ENCODE measurements around the gene ABCC8. TPM values are rescaled to one million over a fixed set of nuclear protein-coding genes. Genes with fewer than 3 reads are reported as not detected.

Gene ABCC8
- polyA plus RNA-seq, 3 donors: not detected

- no peak for TF ChIP-seq CTCF (IDR thresholded peaks at IDR 0.05)
- H3K27me3 Mint-ChIP-seq (ENCODE audit: low read depth in 3 of 3): peaks cover 3 to 4% (median 3%) of the 10 kb centered on the region in 3 donors
- no peaks in the 10 kb centered on the region for H3K36me3 Mint-ChIP-seq
- H3K36me3 ChIP-seq (replicated peaks in 1 of 2; ENCODE audit: control insufficient read depth in 1 of 2, insufficient read depth in 2 of 2, low read length in 2 of 2): no peaks in the 10 kb centered on the region
- H3K4me1 Mint-ChIP-seq: no peaks in the 10 kb centered on the region
- no peaks in the 10 kb centered on the region for H3K79me2 ChIP-seq (ENCODE audit: insufficient read depth, low read length)
- intact Hi-C loops (cut with micrococcal nuclease): no loop called here
- H3K9me3 ChIP-seq (replicated peaks in 1 of 2; ENCODE audit: control insufficient read depth in 1 of 2, insufficient read depth in 1 of 2, low read length in 2 of 2): no peaks in the 10 kb centered on the region
- H4K20me1 ChIP-seq (ENCODE audit: insufficient read depth, low read length): no peaks in the 10 kb centered on the region
- no peaks in the 10 kb centered on the region for H3K4me1 ChIP-seq (ENCODE audit: control insufficient read depth in 1 of 2, insufficient read depth in 2 of 2, low read length in 2 of 2)
- no peak overlapping the region for H2AFZ ChIP-seq (ENCODE audit: insufficient read depth, low read depth, low read length, poor library complexity, severe bottlenecking)
- H3K4me3 ChIP-seq (replicated peaks in 1 of 3; ENCODE audit: low read depth in 2 of 3, low read length in 3 of 3): no peak overlapping the region
- peaks cover 0 to 2% (median 0%) of the 10 kb centered on the region in 7 donors for H3K9me3 Mint-ChIP-seq
- H3K4me2 ChIP-seq (replicated peaks; ENCODE audit: extremely low read depth, low read length, poor library complexity, severe bottlenecking): no peak overlapping the region
- WGBS (ENCODE audit: insufficient coverage): no CpG with 5 or more reads among the region's 1 CpG
- no peaks in the 10 kb centered on the region for H3K27me3 ChIP-seq (ENCODE audit: control insufficient read depth in 2 of 2, insufficient read depth in 2 of 2, low read length in 2 of 2)
- H3K4me3 Mint-ChIP-seq: no peak overlapping the region
- no peak overlapping the region for H3K27ac ChIP-seq (ENCODE audit: low read depth in 1 of 2, low read length in 2 of 2)
- H3K9ac ChIP-seq (ENCODE audit: insufficient read depth, low read length, poor library complexity, severe bottlenecking): no peak overlapping the region
- no peak overlapping the region for H3K27ac Mint-ChIP-seq
- no peak for DNase-seq
Observed at GRCh38 chr11:17488563-17488962, 11.9 kb upstream of the ABCC8 start.

GRCh38 chr11:17486646-17487045 is 10.0 kb upstream of the ABCC8 start:
- Mint-ChIP-seq H3K27me3 (ENCODE audit: low read depth in 3 of 3) (peaks cover 3 to 4% (median 3%) of the 10 kb centered on the region in 3 donors), H3K4me3 (no peak overlapping the region), H3K9me3 (peaks cover 0 to 6% (median 2%) of the 10 kb centered on the region in 7 donors), H3K36me3 (no peaks in the 10 kb centered on the region), H3K4me1 (no peaks in the 10 kb centered on the region), H3K27ac (no peak overlapping the region)
- intact Hi-C loops (cut with micrococcal nuclease): no loop called here
- Histone ChIP-seq H3K9me3 (replicated peaks in 1 of 2; ENCODE audit: control insufficient read depth in 1 of 2, insufficient read depth in 1 of 2, low read length in 2 of 2) (no peaks in the 10 kb centered on the region), H3K27me3 (ENCODE audit: control insufficient read depth in 2 of 2, insufficient read depth in 2 of 2, low read length in 2 of 2) (no peaks in the 10 kb centered on the region), H3K4me2 (replicated peaks; ENCODE audit: extremely low read depth, low read length, poor library complexity, severe bottlenecking) (no peak overlapping the region), H2AFZ (ENCODE audit: insufficient read depth, low read depth, low read length, poor library complexity, severe bottlenecking) (no peak overlapping the region), H3K4me1 (ENCODE audit: control insufficient read depth in 1 of 2, insufficient read depth in 2 of 2, low read length in 2 of 2) (no peaks in the 10 kb centered on the region), H3K79me2 (ENCODE audit: insufficient read depth, low read length) (no peaks in the 10 kb centered on the region), H4K20me1 (ENCODE audit: insufficient read depth, low read length) (no peaks in the 10 kb centered on the region), H3K36me3 (replicated peaks in 1 of 2; ENCODE audit: control insufficient read depth in 1 of 2, insufficient read depth in 2 of 2, low read length in 2 of 2) (no peaks in the 10 kb centered on the region), H3K9ac (ENCODE audit: insufficient read depth, low read length, poor library complexity, severe bottlenecking) (no peak overlapping the region), H3K27ac (ENCODE audit: low read depth in 1 of 2, low read length in 2 of 2) (no peak overlapping the region), H3K4me3 (replicated peaks in 1 of 3; ENCODE audit: low read depth in 2 of 3, low read length in 3 of 3) (no peak overlapping the region)
- 78% methylated on average over 2 of the region's 5 CpGs for WGBS (ENCODE audit: insufficient coverage)
- DNase-seq: no peak
- no peak for TF ChIP-seq CTCF (IDR thresholded peaks at IDR 0.05)

Data from CD14-positive monocyte (primary cell).